ENCODE results near the gene SRPRB.
A peak's percentile ranks its signal among the peaks of the same experiment; 100 is the strongest.

The SRPRB gene

GRCh38 chr3:133824961-133825485 lies 19.4 kb downstream of the SRPRB start:
- Histone ChIP-seq H3K14ac (ENCODE audit: low read length) (no peak overlapping the region), H3K23ac (ENCODE audit: low read depth, low read length, poor library complexity) (no peak overlapping the region), H3K4me3 (ENCODE audit: low read length in 2 of 2) (no peak overlapping the region), H3K9ac (ENCODE audit: low read depth, low read length, poor library complexity) (no peak overlapping the region), H3K79me1 (ENCODE audit: low read depth, low read length) (no peaks in the 10 kb centered on the region), H3K9me3 (replicated peaks in 1 of 2; ENCODE audit: control insufficient read depth in 2 of 2, insufficient read depth in 1 of 2, low read depth in 1 of 2, low read length in 2 of 2) (no peaks in the 10 kb centered on the region), H2AK5ac (ENCODE audit: low read depth, low read length) (no peak overlapping the region), H2BK120ac (ENCODE audit: low read depth, low read length) (no peak overlapping the region), H4K8ac (ENCODE audit: low read depth, low read length) (no peak overlapping the region), H4K91ac (ENCODE audit: low read depth, low read length, poor library complexity) (no peak overlapping the region), H2BK5ac (ENCODE audit: low read length) (no peak overlapping the region), H2AFZ (ENCODE audit: low read length) (no peak overlapping the region), H2BK15ac (ENCODE audit: low read length) (no peak overlapping the region), H3K4me1 (ENCODE audit: control insufficient read depth in 2 of 2, insufficient read depth in 1 of 2, low read depth in 1 of 2, low read length in 2 of 2) (peaks cover 0 to 5% of the 10 kb centered on the region in 2 donors), H3K27me3 (ENCODE audit: control insufficient read depth in 3 of 3, insufficient read depth in 3 of 3, low read depth in 1 of 3, low read length in 3 of 3) (peaks cover 0 to 4% (median 0%) of the 10 kb centered on the region in 3 experiments), H3K27ac (replicated peaks; ENCODE audit: low read length) (no peak overlapping the region), H3K4ac (ENCODE audit: low read length) (no peak overlapping the region), H2BK12ac (ENCODE audit: low read length) (no peak overlapping the region), H3K4me2 (ENCODE audit: insufficient read depth, low read length, poor library complexity, severe bottlenecking) (no peak overlapping the region), H3K18ac (ENCODE audit: low read length) (no peak overlapping the region), H3K36me3 (replicated peaks in 1 of 2; ENCODE audit: control insufficient read depth in 2 of 2, insufficient read depth in 2 of 2, low read length in 2 of 2) (peaks cover 22 to 35% of the 10 kb centered on the region in 2 donors)
- DNase-seq (ENCODE audit: low spot score), result no peak
- no CpG with 5 or more reads among the region's 8 CpGs for WGBS, 2 donors (ENCODE audit: extremely low coverage in 2 of 2, insufficient read length in 2 of 2, insufficient replicate concordance in 1 of 2)

GRCh38 chr3:133825969-133826727 lies 20.5 kb downstream of the SRPRB start:
- H2AK5ac ChIP-seq (ENCODE audit: low read depth, low read length), result no peak overlapping the region
- no peak overlapping the region for H3K27ac ChIP-seq (replicated peaks; ENCODE audit: low read length)
- H3K4ac ChIP-seq (ENCODE audit: low read length), result no peak overlapping the region
- no peak for DNase-seq (ENCODE audit: low spot score)
- no peak overlapping the region for H4K91ac ChIP-seq (ENCODE audit: low read depth, low read length, poor library complexity)
- WGBS, 2 donors (ENCODE audit: extremely low coverage in 2 of 2, insufficient read length in 2 of 2, insufficient replicate concordance in 1 of 2), result no CpG with 5 or more reads among the region's 12 CpGs
- no peaks in the 10 kb centered on the region for H3K79me1 ChIP-seq (ENCODE audit: low read depth, low read length)
- H3K23ac ChIP-seq (ENCODE audit: low read depth, low read length, poor library complexity), result no peak overlapping the region
- H2AFZ ChIP-seq (ENCODE audit: low read length), result no peak overlapping the region
- H3K14ac ChIP-seq (ENCODE audit: low read length), result no peak overlapping the region
- no peak overlapping the region for H3K9ac ChIP-seq (ENCODE audit: low read depth, low read length, poor library complexity)
- H2BK12ac ChIP-seq (ENCODE audit: low read length), result no peak overlapping the region
- peaks cover 0 to 5% of the 10 kb centered on the region in 2 donors for H3K4me1 ChIP-seq (ENCODE audit: control insufficient read depth in 2 of 2, insufficient read depth in 1 of 2, low read depth in 1 of 2, low read length in 2 of 2)
- H3K36me3 ChIP-seq (replicated peaks in 1 of 2; ENCODE audit: control insufficient read depth in 2 of 2, insufficient read depth in 2 of 2, low read length in 2 of 2), result peaks cover 13 to 24% of the 10 kb centered on the region in 2 donors
- H2BK120ac ChIP-seq (ENCODE audit: low read depth, low read length), result no peak overlapping the region
- H3K18ac ChIP-seq (ENCODE audit: low read length), result no peak overlapping the region
- H2BK5ac ChIP-seq (ENCODE audit: low read length), result no peak overlapping the region
- H3K9me3 ChIP-seq (replicated peaks in 1 of 2; ENCODE audit: control insufficient read depth in 2 of 2, insufficient read depth in 1 of 2, low read depth in 1 of 2, low read length in 2 of 2), result no peaks in the 10 kb centered on the region
- peak overlapping the region in 1 of 2 donors; percentile 16 for H3K4me3 ChIP-seq (ENCODE audit: low read length in 2 of 2)
- H3K4me2 ChIP-seq (ENCODE audit: insufficient read depth, low read length, poor library complexity, severe bottlenecking), result no peak overlapping the region
- H3K27me3 ChIP-seq (ENCODE audit: control insufficient read depth in 3 of 3, insufficient read depth in 3 of 3, low read depth in 1 of 3, low read length in 3 of 3), result peaks cover 0 to 11% (median 0%) of the 10 kb centered on the region in 3 experiments
- no peak overlapping the region for H2BK15ac ChIP-seq (ENCODE audit: low read length)
- no peak overlapping the region for H4K8ac ChIP-seq (ENCODE audit: low read depth, low read length)

- Histone ChIP-seq H2BK15ac (ENCODE audit: low read length) (no peak overlapping the region), H4K8ac (ENCODE audit: low read depth, low read length) (no peak overlapping the region), H2BK120ac (ENCODE audit: low read depth, low read length) (no peak overlapping the region), H3K18ac (ENCODE audit: low read length) (no peak overlapping the region), H3K4me3 (ENCODE audit: low read length in 2 of 2) (no peak overlapping the region), H3K9me3 (replicated peaks in 1 of 2; ENCODE audit: control insufficient read depth in 2 of 2, insufficient read depth in 1 of 2, low read depth in 1 of 2, low read length in 2 of 2) (no peaks in the 10 kb centered on the region), H3K36me3 (replicated peaks in 1 of 2; ENCODE audit: control insufficient read depth in 2 of 2, insufficient read depth in 2 of 2, low read length in 2 of 2) (peaks cover 14 to 16% of the 10 kb centered on the region in 2 donors), H2BK5ac (ENCODE audit: low read length) (no peak overlapping the region), H3K4me2 (ENCODE audit: insufficient read depth, low read length, poor library complexity, severe bottlenecking) (no peak overlapping the region), H2BK12ac (ENCODE audit: low read length) (no peak overlapping the region), H3K27me3 (ENCODE audit: control insufficient read depth in 3 of 3, insufficient read depth in 3 of 3, low read depth in 1 of 3, low read length in 3 of 3) (peaks cover 0 to 15% (median 0%) of the 10 kb centered on the region in 3 experiments), H3K14ac (ENCODE audit: low read length) (no peak overlapping the region), H2AFZ (ENCODE audit: low read length) (no peak overlapping the region), H3K27ac (replicated peaks; ENCODE audit: low read length) (no peak overlapping the region), H3K9ac (ENCODE audit: low read depth, low read length, poor library complexity) (no peak overlapping the region), H3K4me1 (ENCODE audit: control insufficient read depth in 2 of 2, insufficient read depth in 1 of 2, low read depth in 1 of 2, low read length in 2 of 2) (no peaks in the 10 kb centered on the region), H3K79me1 (ENCODE audit: low read depth, low read length) (no peaks in the 10 kb centered on the region), H4K91ac (ENCODE audit: low read depth, low read length, poor library complexity) (no peak overlapping the region), H2AK5ac (ENCODE audit: low read depth, low read length) (no peak overlapping the region), H3K23ac (ENCODE audit: low read depth, low read length, poor library complexity) (no peak overlapping the region), H3K4ac (ENCODE audit: low read length) (no peak overlapping the region)
- no peak for DNase-seq (ENCODE audit: low spot score)
- no CpG with 5 or more reads among the region's 1 CpG for WGBS, 2 donors (ENCODE audit: extremely low coverage in 2 of 2, insufficient read length in 2 of 2, insufficient replicate concordance in 1 of 2)
These were observed 21.5 kb downstream of the SRPRB start for GRCh38 chr3:133827136-133827535.

GRCh38 chr3:133827684-133828083 lies 22.1 kb downstream of the SRPRB start:
- Histone ChIP-seq H2BK15ac (ENCODE audit: low read length) (no peak overlapping the region), H2BK120ac (ENCODE audit: low read depth, low read length) (no peak overlapping the region), H2AFZ (ENCODE audit: low read length) (no peak overlapping the region), H3K36me3 (replicated peaks in 1 of 2; ENCODE audit: control insufficient read depth in 2 of 2, insufficient read depth in 2 of 2, low read length in 2 of 2) (peaks cover 11 to 16% of the 10 kb centered on the region in 2 donors), H3K27me3 (ENCODE audit: control insufficient read depth in 3 of 3, insufficient read depth in 3 of 3, low read depth in 1 of 3, low read length in 3 of 3) (peaks cover 0 to 15% (median 0%) of the 10 kb centered on the region in 3 experiments), H2BK5ac (ENCODE audit: low read length) (no peak overlapping the region), H3K14ac (ENCODE audit: low read length) (no peak overlapping the region), H4K91ac (ENCODE audit: low read depth, low read length, poor library complexity) (no peak overlapping the region), H2BK12ac (ENCODE audit: low read length) (no peak overlapping the region), H3K4me2 (ENCODE audit: insufficient read depth, low read length, poor library complexity, severe bottlenecking) (no peak overlapping the region), H4K8ac (ENCODE audit: low read depth, low read length) (no peak overlapping the region), H3K79me1 (ENCODE audit: low read depth, low read length) (no peaks in the 10 kb centered on the region), H3K9ac (ENCODE audit: low read depth, low read length, poor library complexity) (no peak overlapping the region), H3K23ac (ENCODE audit: low read depth, low read length, poor library complexity) (no peak overlapping the region), H3K9me3 (replicated peaks in 1 of 2; ENCODE audit: control insufficient read depth in 2 of 2, insufficient read depth in 1 of 2, low read depth in 1 of 2, low read length in 2 of 2) (no peaks in the 10 kb centered on the region), H3K18ac (ENCODE audit: low read length) (no peak overlapping the region), H2AK5ac (ENCODE audit: low read depth, low read length) (no peak overlapping the region), H3K27ac (replicated peaks; ENCODE audit: low read length) (no peak overlapping the region), H3K4ac (ENCODE audit: low read length) (no peak overlapping the region), H3K4me3 (ENCODE audit: low read length in 2 of 2) (no peak overlapping the region), H3K4me1 (ENCODE audit: control insufficient read depth in 2 of 2, insufficient read depth in 1 of 2, low read depth in 1 of 2, low read length in 2 of 2) (no peaks in the 10 kb centered on the region)
- no CpG with 5 or more reads among the region's 4 CpGs for WGBS, 2 donors (ENCODE audit: extremely low coverage in 2 of 2, insufficient read length in 2 of 2, insufficient replicate concordance in 1 of 2)
- no peak for DNase-seq (ENCODE audit: low spot score)
